Activated naive CD4-positive, alpha-beta T cell (primary cell): Measurements from ENCODE around the gene WWOX.

Experiments
- DNase-seq, 4 experiments: peaks; one replicate each; lab custom pipeline; 2025; lab: John Stamatoyannopoulos, UW

Gene WWOX

GRCh38 chr16:78994135-78994745 lies 894.8 kb downstream of the WWOX start:
- DNase-seq: no peak

GRCh38 chr16:78995441-78995840 lies 896.0 kb downstream of the WWOX start:
- DNase-seq: no peak

GRCh38 chr16:78996790-78997189 lies 897.3 kb downstream of the WWOX start:
- no peak for DNase-seq

GRCh38 chr16:78998879-78999278 lies 899.4 kb downstream of the WWOX start:
- DNase-seq: no peak

- no peak for DNase-seq
Measured at GRCh38 chr16:79001156-79001967, 901.9 kb downstream of the WWOX start.

- DNase-seq: no peak
Measured at GRCh38 chr16:79003026-79003609, 903.7 kb downstream of the WWOX start.

- no peak for DNase-seq
Measured at GRCh38 chr16:79004309-79004708, 904.9 kb downstream of the WWOX start.

- DNase-seq: no peak
Measured at GRCh38 chr16:79005096-79005495, 905.6 kb downstream of the WWOX start.

- DNase-seq: no peak
Measured at GRCh38 chr16:79006206-79006605, 906.8 kb downstream of the WWOX start.

- no peak for DNase-seq
Measured at GRCh38 chr16:79006765-79007164, 907.3 kb downstream of the WWOX start.

GRCh38 chr16:79007614-79008013 lies 908.2 kb downstream of the WWOX start:
- no peak for DNase-seq

- DNase-seq: no peak
Measured at GRCh38 chr16:79008036-79008868, 908.8 kb downstream of the WWOX start.

GRCh38 chr16:79008869-79009179 lies 909.4 kb downstream of the WWOX start:
- DNase-seq: no peak

- no peak for DNase-seq
Measured at GRCh38 chr16:79009896-79010295, 910.4 kb downstream of the WWOX start.

- no peak for DNase-seq
Measured at GRCh38 chr16:79011282-79011681, 911.8 kb downstream of the WWOX start.

- no peak for DNase-seq
Measured at GRCh38 chr16:79012671-79013434, 913.4 kb downstream of the WWOX start.

- no peak for DNase-seq
Measured at GRCh38 chr16:79013930-79014660, 914.6 kb downstream of the WWOX start.

- no peak for DNase-seq
Measured at GRCh38 chr16:79018650-79019429, 919.4 kb downstream of the WWOX start.

GRCh38 chr16:79019431-79019830 lies 920.0 kb downstream of the WWOX start:
- no peak for DNase-seq

GRCh38 chr16:79021991-79022630 lies 922.7 kb downstream of the WWOX start:
- DNase-seq: no peak
